Panc1 (cell line): ENCODE data around the gene ADSS1. TPM values are rescaled to one million over a fixed set of nuclear protein-coding genes. Genes with fewer than 3 reads are reported as not detected.

Source experiments
- ATAC-seq: fragments of 200-7000 bp; cut with Tn5 transposase; 2 replicates; pipeline ENCODE4 v1.9.1; 2020; ENCODE audit warnings: mild to moderate bottlenecking, moderate library complexity
- BruUV-seq: library from RNA; stranded (reverse); fragments of 400-500 nt; replicated peaks from 2 replicates; lab custom pipeline; 2021; lab: Mats Ljungman, UMichigan
- CTCF ChIA-PET: fragments of 300-600 bp; sonication (Branson Sonifier 250); formaldehyde crosslinking; loops from one replicate; lab custom pipeline; 2022; ENCODE audit warnings: antibody characterized with exemption; lab: Charles Lee
- POLR2A ChIA-PET: fragments of 300-600 bp; sonication (Branson Sonifier 250); formaldehyde crosslinking; loops from one replicate; lab custom pipeline; 2022; ENCODE audit warnings: antibody characterized with exemption; lab: Charles Lee
- DNase-seq: peaks from one replicate; pipeline ENCODE4 v3.0.0-alpha.2; 2010; ENCODE audit warnings: low read depth, low spot score
- H3K27ac ChIP-seq: 2 replicates; pipeline ENCODE4 v1.5.1; 2011; ENCODE audit warnings: mild to moderate bottlenecking, low read length, inconsistent platforms
- H3K27me3 ChIP-seq: fragments of 200-500 bp; sonication (Bioruptor generic); 2 replicates; pipeline ENCODE4 v1.6.0; 2014; ENCODE audit warnings: low read length, inconsistent platforms; ENCODE audit not compliant: control insufficient read depth, insufficient read depth
- H3K36me3 ChIP-seq: fragments of 200-500 bp; sonication (Bioruptor generic); 2 replicates; pipeline ENCODE4 v1.5.1; 2014; ENCODE audit warnings: inconsistent platforms, mild to moderate bottlenecking, low read length, moderate library complexity; ENCODE audit not compliant: control insufficient read depth, insufficient read depth
- H3K4me1 ChIP-seq: 2 replicates; pipeline ENCODE4 v1.5.1; 2011; ENCODE audit warnings: inconsistent platforms, mild to moderate bottlenecking, low read length, moderate library complexity; ENCODE audit not compliant: control insufficient read depth, insufficient read depth
- H3K4me3 ChIP-seq, 2 experiments: 2 replicates each; pipeline ENCODE4 v1.5.1; 2011 to 2012; ENCODE audit warnings: low read depth in 2 of 2, low read length in 2 of 2, mild to moderate bottlenecking in 2 of 2, inconsistent platforms in 1 of 2, moderate library complexity in 1 of 2
- H3K9me3 ChIP-seq: fragments of 200-500 bp; sonication (Bioruptor generic); 2 replicates; pipeline ENCODE4 v1.5.1; 2014; ENCODE audit warnings: low read depth, mild to moderate bottlenecking, inconsistent platforms, low read length, moderate library complexity; ENCODE audit not compliant: control insufficient read depth, insufficient read depth
- CTCF ChIP-seq: fragments of 450-650 bp; IDR thresholded peaks from 2 replicates; pipeline ENCODE4 v1.5.1; 2017; ENCODE audit warnings: mild to moderate bottlenecking
- POLR2AphosphoS5 ChIP-seq: IDR thresholded peaks from 2 replicates; pipeline ENCODE4 v1.6.1; 2012; ENCODE audit warnings: mild to moderate bottlenecking, low read depth, low read length, moderate library complexity
- REST ChIP-seq, 2 experiments: IDR thresholded peaks; 2 replicates each; pipeline ENCODE4 v1.6.1; 2011 to 2012; ENCODE audit warnings: low read depth in 2 of 2, control low read depth in 1 of 2, low read length in 1 of 2, mild to moderate bottlenecking in 1 of 2, moderate library complexity in 1 of 2; ENCODE audit not compliant: insufficient read depth in 1 of 2
- SIN3A ChIP-seq: IDR thresholded peaks from 2 replicates; pipeline ENCODE4 v1.6.1; 2012; ENCODE audit warnings: low read depth, mild to moderate bottlenecking, low read length, moderate library complexity, borderline replicate concordance; ENCODE audit not compliant: insufficient read depth
- TCF7L2 ChIP-seq: IDR thresholded peaks from 2 replicates; pipeline ENCODE4 v1.6.1; 2011; ENCODE audit warnings: mild to moderate bottlenecking, low read depth, low read length, inconsistent platforms
- in situ Hi-C: cut with HindIII; loops from 2 replicates; pipeline ENCODE4 v1.10.0; 2016; ENCODE audit warnings: low sequenced_read_pairs, low pct_unique_long_range_greater_than_20kb
- intact Hi-C: fragments of 100-400 bp; cut with micrococcal nuclease; formaldehyde crosslinking; loops from one replicate; pipeline ENCODE4 v1.10.0; 2022; ENCODE audit not compliant: unreplicated experiment
- total RNA-seq: library from RNA; stranded (reverse); gene quantifications from one replicate; pipeline ENCODE4 v1.2.1, GENCODE V29; 2021; ENCODE audit not compliant: unreplicated experiment

Gene ADSS1
- total RNA-seq, 1 experiment from 2014 or later: 9.4 TPM

GRCh38 chr14:104684449-104684821 lies 39.6 kb upstream of the ADSS1 start:
- DNase-seq (no peak), ATAC-seq (no peak)
- H3K9me3 ChIP-seq: no peaks in the 10 kb centered on the region
- CTCF ChIA-PET: no interaction called here
- POLR2A ChIA-PET: no interaction called here
- no peaks in the 10 kb centered on the region for H3K36me3 ChIP-seq
- no peaks in the 10 kb centered on the region for H3K27me3 ChIP-seq
- in situ Hi-C loops: no loop called here
- no peak overlapping the region for H3K4me3 ChIP-seq
- BruUV-seq: no TSS peak
- intact Hi-C loops: no loop called here
- TF ChIP-seq TCF7L2 (no peak), CTCF (no peak), POLR2AphosphoS5 (no peak), SIN3A (no peak), REST (IDR thresholded peaks at IDR 0.05; ENCODE audit: insufficient read depth in 1 of 2, low read depth in 2 of 2, low read length in 1 of 2) (no peak)
- H3K4me1 ChIP-seq: peaks cover 60% of the 10 kb centered on the region
- H3K27ac ChIP-seq: peak overlapping the region; percentile 97

- CTCF ChIA-PET: no interaction called here
Observed at GRCh38 chr14:104685216-104685997, 38.6 kb upstream of the ADSS1 start.

More at GRCh38 chr14:104685216-104685997, 38.6 kb upstream of the ADSS1 start:
- no peak for DNase-seq
- POLR2A ChIA-PET: no interaction called here
- TF ChIP-seq TCF7L2 (no peak), CTCF (peak; percentile 23; the same call in 1 of the 2 replicates)
- intact Hi-C loops: no loop called here
- H3K27me3 ChIP-seq: no peaks in the 10 kb centered on the region
- H3K36me3 ChIP-seq: peaks cover 5% of the 10 kb centered on the region; the same call in 1 of the 2 replicates
- ATAC-seq: no peak
- no peaks in the 10 kb centered on the region for H3K9me3 ChIP-seq
- H3K4me1 ChIP-seq: peaks cover 51% of the 10 kb centered on the region
- no TSS peak for BruUV-seq
- H3K4me3 ChIP-seq: no peak overlapping the region
- in situ Hi-C loops: no loop called here
- H3K27ac ChIP-seq: peak overlapping the region; percentile 97; the same call in 1 of the 2 replicates
